ENCODE results near the gene ZNF396.
A peak's percentile ranks its signal among the peaks of the same experiment; 100 is the strongest.

ZNF396 gene

DNA sequence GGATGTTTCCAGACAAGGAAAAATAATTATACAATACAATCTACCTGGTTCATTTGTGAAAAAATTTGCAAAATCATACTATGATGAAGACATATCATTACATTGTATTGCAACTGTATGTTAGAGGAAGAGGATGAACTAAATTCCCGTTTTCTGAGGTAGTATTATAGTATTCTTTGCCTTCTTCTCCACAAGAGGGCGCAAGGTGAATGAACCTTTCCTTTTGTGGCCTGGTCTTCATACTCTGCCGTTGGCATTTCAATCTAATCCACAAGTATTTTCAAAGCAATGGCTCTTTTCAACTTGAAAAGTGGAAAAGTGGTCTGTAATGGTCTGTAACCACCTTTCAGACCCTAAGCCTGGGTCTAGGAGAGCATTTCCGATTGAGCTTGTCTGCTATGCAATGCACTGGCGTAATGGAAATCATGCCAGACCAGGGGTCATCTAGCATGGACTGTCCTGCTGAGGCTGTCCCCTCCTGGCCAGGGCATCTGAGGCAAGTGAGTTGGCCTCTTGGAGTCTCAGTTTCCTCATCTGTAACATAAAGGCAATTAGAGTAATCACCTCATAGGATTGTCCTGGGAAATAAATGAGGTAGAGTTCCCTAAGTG, 30.8 kb upstream of the ZNF396 start:
- DNase-seq (ENCODE audit: low spot score in 2 of 2) (no peak), ATAC-seq (replicated peaks; ENCODE audit: extremely low read depth, poor library complexity, severe bottlenecking) (peak; percentile 70)
- Mint-ChIP-seq H3K27me3 (no peaks in the 10 kb centered on the region), H3K4me1 (peaks cover 8% of the 10 kb centered on the region), H3K27ac (ENCODE audit: low read depth) (no peak overlapping the region), H3K36me3 (ENCODE audit: insufficient read depth) (no peaks in the 10 kb centered on the region), H3K9me3 (no peaks in the 10 kb centered on the region), H3K4me3 (no peak overlapping the region)

- H3K4me1 Mint-ChIP-seq = no peaks in the 10 kb centered on the region
- no peaks in the 10 kb centered on the region for H3K27me3 Mint-ChIP-seq
- H3K9me3 Mint-ChIP-seq = no peaks in the 10 kb centered on the region
- ATAC-seq (replicated peaks; ENCODE audit: extremely low read depth, poor library complexity, severe bottlenecking) (no peak), DNase-seq (ENCODE audit: low spot score in 2 of 2) (no peak)
- no peak overlapping the region for H3K27ac Mint-ChIP-seq (ENCODE audit: low read depth)
- no peaks in the 10 kb centered on the region for H3K36me3 Mint-ChIP-seq (ENCODE audit: insufficient read depth)
- H3K4me3 Mint-ChIP-seq = no peak overlapping the region
Measured at GRCh38 chr18:35406666-35407065, 29.5 kb upstream of the ZNF396 start.

DNA sequence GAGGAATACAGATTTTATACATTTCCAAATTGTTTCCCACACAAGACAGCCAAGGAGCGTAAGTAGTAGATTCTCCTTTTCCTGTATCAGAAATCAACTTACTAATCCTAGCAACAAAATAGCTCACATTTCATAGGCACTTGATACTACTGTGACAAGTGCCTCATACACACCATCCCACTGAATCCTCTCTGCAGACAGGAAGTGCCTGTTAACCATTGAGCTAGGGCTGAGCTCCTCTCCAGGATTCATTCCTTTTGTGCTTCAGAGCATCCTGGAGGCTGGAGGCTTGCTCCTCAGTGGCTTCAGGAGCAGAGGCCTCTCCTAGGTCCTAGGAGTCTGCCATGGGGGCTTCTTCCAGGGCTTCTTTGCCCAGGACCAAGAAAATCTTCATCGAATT, 20.8 kb upstream of the ZNF396 start:
- Mint-ChIP-seq H3K36me3 (ENCODE audit: insufficient read depth) (no peaks in the 10 kb centered on the region), H3K9me3 (no peaks in the 10 kb centered on the region), H3K27me3 (peaks cover 44% of the 10 kb centered on the region), H3K4me3 (no peak overlapping the region), H3K4me1 (no peaks in the 10 kb centered on the region), H3K27ac (ENCODE audit: low read depth) (no peak overlapping the region)
- no peak for DNase-seq (ENCODE audit: low spot score in 2 of 2)
- no peak for ATAC-seq (replicated peaks; ENCODE audit: extremely low read depth, poor library complexity, severe bottlenecking)

DNA sequence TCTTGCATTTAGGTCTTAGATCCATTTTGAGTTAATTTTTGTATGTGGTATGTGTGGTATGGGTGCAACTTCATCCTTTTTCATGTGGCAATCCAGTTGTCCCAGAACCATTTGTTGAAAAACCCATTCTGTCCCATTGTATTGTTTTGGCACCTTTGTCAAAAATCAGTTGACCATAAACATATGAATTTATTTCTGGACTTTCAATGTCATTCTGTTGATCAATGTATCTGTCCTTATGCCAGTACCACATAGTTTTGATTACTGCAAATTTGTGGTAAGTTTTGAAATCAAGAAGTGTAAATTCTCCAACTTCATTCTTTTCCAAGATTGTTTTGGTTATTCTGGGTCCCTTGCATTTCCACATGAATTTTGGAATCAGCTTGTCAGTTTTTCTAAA, 16.6 kb upstream of the ZNF396 start:
- DNase-seq (ENCODE audit: low spot score in 2 of 2) = no peak
- no peak overlapping the region for H3K27ac Mint-ChIP-seq (ENCODE audit: low read depth)
- H3K36me3 Mint-ChIP-seq (ENCODE audit: insufficient read depth) = no peaks in the 10 kb centered on the region
- no peak for ATAC-seq (replicated peaks; ENCODE audit: extremely low read depth, poor library complexity, severe bottlenecking)
- peaks cover 53% of the 10 kb centered on the region for H3K27me3 Mint-ChIP-seq
- H3K4me3 Mint-ChIP-seq = no peak overlapping the region
- H3K9me3 Mint-ChIP-seq = no peaks in the 10 kb centered on the region
- H3K4me1 Mint-ChIP-seq = no peaks in the 10 kb centered on the region

DNA sequence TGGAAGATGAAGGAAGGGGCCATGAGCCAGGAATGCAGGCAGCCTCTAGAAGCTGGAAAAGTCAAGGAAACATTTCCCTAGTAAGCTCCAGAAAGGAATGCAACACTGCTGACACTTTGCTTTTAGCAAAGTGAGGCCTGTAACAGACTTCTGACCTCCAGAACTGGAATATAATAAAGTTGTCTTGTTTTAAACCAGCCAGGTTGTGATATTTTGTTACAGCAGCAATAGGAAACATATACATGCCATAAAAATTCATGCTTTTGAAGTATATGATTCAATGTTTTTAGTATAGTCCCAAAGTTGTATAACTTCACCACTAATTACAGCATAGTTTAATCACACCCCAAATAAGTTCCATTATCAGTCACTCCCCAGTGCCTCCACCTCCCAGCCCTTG, 15.2 kb upstream of the ZNF396 start:
- Mint-ChIP-seq H3K27ac (ENCODE audit: low read depth) (no peak overlapping the region), H3K9me3 (no peaks in the 10 kb centered on the region), H3K4me3 (no peak overlapping the region), H3K27me3 (peaks cover 53% of the 10 kb centered on the region), H3K36me3 (ENCODE audit: insufficient read depth) (no peaks in the 10 kb centered on the region), H3K4me1 (no peaks in the 10 kb centered on the region)
- no peak for ATAC-seq (replicated peaks; ENCODE audit: extremely low read depth, poor library complexity, severe bottlenecking)
- no peak for DNase-seq (ENCODE audit: low spot score in 2 of 2)

DNA sequence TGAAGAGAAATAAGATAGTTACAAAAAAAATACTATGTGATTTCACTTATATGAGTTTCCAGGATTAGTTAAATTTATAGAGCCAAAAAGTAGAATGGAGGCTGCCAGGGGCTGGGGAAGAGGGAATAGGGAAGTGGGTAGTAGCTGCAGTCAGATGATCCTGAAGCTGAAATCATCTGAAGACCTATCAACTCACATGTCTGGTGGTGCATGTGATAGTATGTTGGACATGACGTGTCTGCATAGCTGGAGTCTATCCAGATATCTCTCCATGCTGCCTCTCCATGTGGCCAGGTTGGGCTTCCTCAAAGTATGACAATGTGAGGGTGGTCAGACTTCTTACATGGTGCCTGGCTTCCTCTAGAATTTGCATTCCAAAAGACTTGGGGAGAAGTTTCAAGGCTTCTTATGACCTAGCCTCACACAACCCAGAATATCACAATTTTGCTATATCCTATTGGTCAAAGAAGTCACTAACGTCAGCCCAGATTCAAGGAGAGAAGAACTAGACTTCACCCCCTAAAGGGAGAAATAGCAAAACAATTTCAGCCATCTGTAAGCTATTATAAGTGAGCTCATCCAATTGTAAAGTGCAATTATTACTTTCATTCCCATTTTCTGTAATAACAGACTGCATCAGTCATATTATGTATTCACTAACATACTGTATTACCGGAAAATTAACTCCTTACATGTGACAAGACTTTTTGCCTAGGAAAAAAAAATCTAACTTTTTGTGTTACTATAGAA, 14.0 kb upstream of the ZNF396 start:
- no peak overlapping the region for H3K4me3 Mint-ChIP-seq
- H3K4me1 Mint-ChIP-seq = no peaks in the 10 kb centered on the region
- H3K27ac Mint-ChIP-seq (ENCODE audit: low read depth) = no peak overlapping the region
- peaks cover 48% of the 10 kb centered on the region for H3K27me3 Mint-ChIP-seq
- no peaks in the 10 kb centered on the region for H3K36me3 Mint-ChIP-seq (ENCODE audit: insufficient read depth)
- DNase-seq (ENCODE audit: low spot score in 2 of 2) = no peak
- no peak for ATAC-seq (replicated peaks; ENCODE audit: extremely low read depth, poor library complexity, severe bottlenecking)
- no peaks in the 10 kb centered on the region for H3K9me3 Mint-ChIP-seq

- ATAC-seq (replicated peaks; ENCODE audit: extremely low read depth, poor library complexity, severe bottlenecking) (no peak), DNase-seq (ENCODE audit: low spot score in 2 of 2) (no peak)
- H3K36me3 Mint-ChIP-seq (ENCODE audit: insufficient read depth) = no peaks in the 10 kb centered on the region
- no peaks in the 10 kb centered on the region for H3K9me3 Mint-ChIP-seq
- H3K27ac Mint-ChIP-seq (ENCODE audit: low read depth) = no peak overlapping the region
- H3K27me3 Mint-ChIP-seq = peaks cover 42% of the 10 kb centered on the region
- H3K4me1 Mint-ChIP-seq = no peaks in the 10 kb centered on the region
- no peak overlapping the region for H3K4me3 Mint-ChIP-seq
Measured at GRCh38 chr18:35389095-35389618, 12.0 kb upstream of the ZNF396 start.

DNA sequence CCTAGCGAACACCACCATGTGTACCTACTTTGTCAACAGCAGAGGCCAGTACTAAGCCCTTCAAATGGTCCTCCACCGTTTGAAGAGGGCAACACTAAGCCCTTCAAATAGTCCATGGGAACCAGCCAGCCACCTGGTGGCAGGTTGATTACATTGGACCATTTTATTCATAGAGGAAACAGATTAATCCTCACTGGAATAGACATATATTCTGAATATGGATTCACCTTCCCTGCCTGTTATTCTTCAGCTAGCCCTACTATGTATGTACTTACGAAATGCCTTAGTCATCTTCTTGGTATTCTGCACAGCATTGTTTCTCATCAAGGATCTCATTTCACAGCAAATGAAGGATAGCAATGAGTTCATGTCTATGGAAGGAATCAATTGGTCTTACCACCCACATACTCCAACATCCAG, 10.0 kb upstream of the ZNF396 start:
- DNase-seq (ENCODE audit: low spot score in 2 of 2) = no peak
- no peaks in the 10 kb centered on the region for H3K9me3 Mint-ChIP-seq
- no peaks in the 10 kb centered on the region for H3K36me3 Mint-ChIP-seq (ENCODE audit: insufficient read depth)
- peak; percentile 19 for ATAC-seq (replicated peaks; ENCODE audit: extremely low read depth, poor library complexity, severe bottlenecking)
- peaks cover 46% of the 10 kb centered on the region for H3K27me3 Mint-ChIP-seq
- no peak overlapping the region for H3K4me3 Mint-ChIP-seq
- no peak overlapping the region for H3K27ac Mint-ChIP-seq (ENCODE audit: low read depth)
- no peaks in the 10 kb centered on the region for H3K4me1 Mint-ChIP-seq

GRCh38 chr18:35386600-35387100, 9.5 kb upstream of the ZNF396 start:
- ATAC-seq (replicated peaks; ENCODE audit: extremely low read depth, poor library complexity, severe bottlenecking) = peak; percentile 86
- no peaks in the 10 kb centered on the region for H3K9me3 Mint-ChIP-seq
- H3K27me3 Mint-ChIP-seq = peaks cover 46% of the 10 kb centered on the region
- no peaks in the 10 kb centered on the region for H3K36me3 Mint-ChIP-seq (ENCODE audit: insufficient read depth)
- DNase-seq (ENCODE audit: low spot score in 2 of 2) = peak; percentile 24 to 39
- no peaks in the 10 kb centered on the region for H3K4me1 Mint-ChIP-seq
- no peak overlapping the region for H3K27ac Mint-ChIP-seq (ENCODE audit: low read depth)
- H3K4me3 Mint-ChIP-seq = no peak overlapping the region

- ATAC-seq (replicated peaks; ENCODE audit: extremely low read depth, poor library complexity, severe bottlenecking) (no peak), DNase-seq (ENCODE audit: low spot score in 2 of 2) (no peak)
- Mint-ChIP-seq H3K27ac (ENCODE audit: low read depth) (no peak overlapping the region), H3K27me3 (peaks cover 20% of the 10 kb centered on the region), H3K4me3 (no peak overlapping the region), H3K36me3 (ENCODE audit: insufficient read depth) (peaks cover 2% of the 10 kb centered on the region), H3K4me1 (no peaks in the 10 kb centered on the region), H3K9me3 (no peaks in the 10 kb centered on the region)
Measured at GRCh38 chr18:35383136-35383535, 6.0 kb upstream of the ZNF396 start.

DNA sequence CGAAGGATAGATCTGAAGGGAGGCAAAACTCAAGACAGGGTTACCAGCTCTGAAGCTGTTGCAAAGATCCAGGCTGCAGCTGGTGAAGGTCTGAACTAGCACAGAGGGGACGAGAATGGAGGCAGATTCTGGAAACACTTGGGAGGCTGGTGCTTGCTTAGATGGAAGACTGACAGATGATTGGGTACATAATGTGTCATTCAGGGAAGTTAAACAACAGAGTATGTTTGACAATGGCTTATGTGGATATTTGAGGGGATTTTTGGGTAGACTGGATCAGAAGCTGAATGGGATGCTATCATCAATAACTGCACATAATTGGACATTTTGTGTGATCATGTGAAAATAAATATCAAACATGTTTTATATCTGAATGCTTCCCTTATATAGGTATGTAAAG, 2.3 kb upstream of the ZNF396 start:
- no peaks in the 10 kb centered on the region for H3K9me3 Mint-ChIP-seq
- H3K4me3 Mint-ChIP-seq = no peak overlapping the region
- peaks cover 5% of the 10 kb centered on the region for H3K4me1 Mint-ChIP-seq
- peaks cover 6% of the 10 kb centered on the region for H3K36me3 Mint-ChIP-seq (ENCODE audit: insufficient read depth)
- peaks cover 6% of the 10 kb centered on the region for H3K27me3 Mint-ChIP-seq
- DNase-seq (ENCODE audit: low spot score in 2 of 2) (no peak), ATAC-seq (replicated peaks; ENCODE audit: extremely low read depth, poor library complexity, severe bottlenecking) (no peak)
- H3K27ac Mint-ChIP-seq (ENCODE audit: low read depth) = no peak overlapping the region

GRCh38 chr18:35378574-35378896, 1.4 kb upstream of the ZNF396 start:
- Mint-ChIP-seq H3K4me1 (peaks cover 5% of the 10 kb centered on the region), H3K27me3 (no peaks in the 10 kb centered on the region), H3K27ac (ENCODE audit: low read depth) (no peak overlapping the region), H3K36me3 (ENCODE audit: insufficient read depth) (peaks cover 6% of the 10 kb centered on the region), H3K9me3 (no peaks in the 10 kb centered on the region), H3K4me3 (no peak overlapping the region)
- DNase-seq (ENCODE audit: low spot score in 2 of 2) = no peak
- no peak for ATAC-seq (replicated peaks; ENCODE audit: extremely low read depth, poor library complexity, severe bottlenecking)

- Mint-ChIP-seq H3K4me3 (peak overlapping the region; percentile 85), H3K9me3 (no peaks in the 10 kb centered on the region), H3K27ac (ENCODE audit: low read depth) (peak overlapping the region; percentile 39), H3K27me3 (no peaks in the 10 kb centered on the region), H3K4me1 (peaks cover 5% of the 10 kb centered on the region), H3K36me3 (ENCODE audit: insufficient read depth) (peaks cover 6% of the 10 kb centered on the region)
- ATAC-seq (replicated peaks; ENCODE audit: extremely low read depth, poor library complexity, severe bottlenecking) (no peak), DNase-seq (ENCODE audit: low spot score in 2 of 2) (no peak)
Measured at GRCh38 chr18:35377875-35378573, 887 bp upstream of the ZNF396 start.

All from central memory CD8-positive, alpha-beta T cell (primary cell).